HuH-7 (cell line): ENCODE measurements around the gene GALNT14.

Source experiments
- DNase-seq: peaks from one replicate; pipeline ENCODE4 v3.0.0; 2011; ENCODE audit warnings: low spot score

Gene GALNT14

DNA sequence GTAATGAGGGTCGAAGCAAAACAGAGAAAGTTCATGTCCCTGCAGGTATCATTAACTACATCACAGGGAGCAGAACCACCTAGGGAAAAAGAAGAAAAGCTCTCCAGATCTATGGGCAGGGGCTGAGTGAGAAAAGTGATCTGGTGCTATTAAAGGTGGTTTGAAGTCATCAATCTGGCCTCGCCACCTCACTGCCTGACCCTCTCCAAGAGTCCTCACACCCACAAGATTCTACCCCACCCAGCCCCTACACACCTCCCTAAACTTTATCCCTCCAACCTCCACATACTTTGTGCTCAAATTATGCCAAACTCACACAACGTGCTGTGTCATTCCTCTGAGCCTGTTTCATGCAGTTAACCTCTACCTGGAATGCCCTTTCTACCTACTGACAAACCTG lies 2.2 kb downstream of the GALNT14 start:
- DNase-seq = no peak

DNA sequence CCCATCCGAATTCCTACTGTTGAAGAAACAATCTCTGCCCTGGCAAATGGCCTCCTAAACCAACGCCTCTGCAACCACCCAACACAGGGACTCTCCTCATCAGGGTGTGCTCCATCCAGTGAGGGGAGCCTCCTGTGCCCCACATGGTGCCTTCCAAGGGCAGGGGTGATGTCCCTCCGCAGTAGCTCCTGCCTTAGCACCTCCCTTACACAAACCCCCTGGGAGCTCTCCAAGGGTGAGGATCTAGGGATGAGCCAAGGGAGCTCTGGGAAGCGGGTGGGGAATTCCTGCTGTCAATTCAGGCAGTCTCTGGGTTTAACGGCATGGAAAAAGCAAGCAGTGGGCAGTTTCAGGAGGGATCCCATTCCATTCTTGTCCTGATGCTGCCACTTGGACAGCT lies 3.8 kb downstream of the GALNT14 start:
- DNase-seq = no peak

DNA sequence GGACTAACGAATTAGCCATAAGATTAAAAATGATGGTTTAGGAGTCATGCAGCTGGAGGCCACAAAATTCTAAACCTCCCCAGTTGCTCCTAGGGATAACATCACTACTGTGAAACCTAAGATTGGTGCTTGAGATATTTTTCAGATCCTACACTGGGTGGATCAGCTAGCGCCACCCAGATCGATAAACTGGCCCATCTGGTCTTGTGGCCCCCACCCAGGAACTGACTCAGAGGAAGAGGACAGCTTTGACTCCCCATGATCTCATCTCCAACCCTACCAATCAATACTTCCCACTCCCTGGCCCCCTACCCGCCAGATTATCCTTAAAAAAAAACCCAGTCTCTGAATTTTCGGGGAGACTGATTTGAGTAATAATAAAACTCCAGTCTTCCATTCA lies 5.5 kb downstream of the GALNT14 start:
- no peak for DNase-seq

DNA sequence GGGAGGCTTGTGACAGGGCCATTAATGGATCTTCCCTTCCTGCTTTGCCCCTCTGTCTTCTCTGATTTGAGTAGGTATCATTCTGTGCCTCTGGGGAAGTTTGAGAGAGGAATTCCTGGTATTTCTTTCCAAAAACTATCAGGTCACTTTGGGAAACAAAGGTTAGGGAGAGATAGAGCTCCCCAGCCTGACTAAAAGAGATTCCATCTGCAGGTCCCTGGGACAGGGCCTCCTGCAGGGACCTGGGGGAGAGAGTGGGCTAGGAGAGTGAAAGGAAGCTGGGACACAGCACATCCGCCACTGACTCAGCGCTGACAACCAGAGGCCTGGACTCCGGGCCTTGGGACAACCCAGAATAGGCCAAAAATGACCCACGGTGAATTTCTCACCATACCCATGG lies 6.4 kb downstream of the GALNT14 start:
- no peak for DNase-seq

DNA sequence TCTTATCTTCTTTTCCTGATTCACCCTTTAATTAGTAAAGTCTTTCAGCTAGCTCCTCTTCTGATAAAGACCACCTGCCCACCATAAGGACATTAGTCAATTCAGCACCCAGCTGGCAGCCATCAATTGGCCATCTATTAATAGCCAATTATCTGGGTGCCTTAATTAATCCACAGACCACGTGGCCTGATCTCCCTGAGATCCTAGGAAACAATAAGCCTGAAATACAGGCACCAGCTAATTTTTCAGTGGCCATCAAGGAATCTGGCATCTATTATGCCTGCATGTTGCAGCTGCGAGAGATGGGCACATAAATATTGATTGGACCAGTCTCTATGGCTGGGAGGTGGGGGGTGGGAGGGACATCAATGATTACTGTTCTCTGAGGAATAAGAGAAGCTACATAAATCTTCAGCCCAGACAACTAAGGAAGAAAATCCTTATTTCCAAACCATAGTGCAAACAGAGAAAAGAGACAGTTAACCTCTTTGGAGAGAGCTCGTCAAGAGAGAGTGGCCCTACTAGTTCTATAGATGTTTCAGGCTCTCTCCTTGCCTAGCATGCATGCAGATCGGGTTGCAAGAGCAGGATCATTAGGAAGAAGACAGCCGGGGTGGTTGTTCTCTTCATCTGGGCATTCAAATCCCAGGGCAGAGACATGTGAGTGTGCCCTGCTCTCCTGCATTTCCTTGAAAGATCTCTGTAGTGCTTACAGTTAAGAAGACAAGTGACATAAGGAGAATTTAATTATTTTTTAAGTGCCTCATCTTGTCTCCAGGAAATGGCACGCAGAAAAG lies 8.7 kb downstream of the GALNT14 start:
- no peak for DNase-seq

DNA sequence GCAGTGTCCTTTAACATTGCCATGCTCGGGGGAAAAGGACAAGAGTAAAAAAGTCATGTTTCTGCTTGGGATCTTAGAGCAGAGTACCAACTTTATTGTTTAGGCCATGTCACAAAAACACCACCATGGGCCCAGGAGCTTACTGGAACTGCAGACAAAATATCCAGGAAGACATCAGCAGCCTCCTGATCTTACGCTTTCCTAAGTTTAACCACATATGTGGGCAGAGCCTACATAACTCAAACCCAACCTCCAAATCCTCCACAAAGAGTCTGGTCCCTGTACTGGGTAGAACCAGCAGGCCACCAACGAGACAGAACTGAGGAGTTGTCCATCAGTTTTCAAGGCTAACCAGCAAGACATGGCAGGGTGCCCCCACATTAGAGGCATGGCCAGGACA lies 10.3 kb downstream of the GALNT14 start:
- DNase-seq = no peak

DNA sequence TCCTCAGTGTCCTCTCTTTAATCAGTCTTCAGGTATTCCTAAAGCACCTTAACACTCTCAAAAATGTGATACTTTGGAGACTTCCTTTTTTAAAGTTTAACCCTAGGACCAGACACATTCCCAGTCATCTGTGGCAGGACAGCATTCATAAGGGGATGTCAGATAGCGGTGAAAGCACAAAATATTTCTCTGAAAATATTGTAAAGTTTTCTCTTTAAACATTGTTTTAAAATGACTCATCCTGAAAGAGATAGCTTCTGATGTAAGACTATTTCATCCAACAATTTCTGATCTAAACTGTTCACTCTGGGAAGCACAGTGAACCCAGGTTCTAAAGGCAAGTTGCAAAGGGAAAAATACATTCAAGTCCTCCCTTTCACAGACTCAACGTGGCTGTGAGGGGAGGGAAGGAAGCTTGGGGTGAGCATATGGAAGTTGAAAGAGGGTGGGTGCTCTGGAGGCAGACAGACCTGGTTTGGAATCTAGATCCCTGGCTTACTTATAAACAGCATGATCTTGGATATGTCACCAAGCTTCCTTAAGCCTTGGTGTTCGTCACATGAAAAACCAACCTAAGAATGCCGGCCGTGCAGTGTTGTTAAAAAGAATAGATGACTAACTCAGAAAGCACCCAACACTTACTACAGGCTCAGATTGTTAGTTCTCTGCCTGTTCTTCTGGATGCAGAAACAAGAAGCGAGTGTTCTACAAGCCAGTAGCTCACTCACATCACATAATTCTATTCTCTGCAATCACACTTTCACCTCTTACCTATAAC lies 12.1 kb downstream of the GALNT14 start:
- no peak for DNase-seq

DNA sequence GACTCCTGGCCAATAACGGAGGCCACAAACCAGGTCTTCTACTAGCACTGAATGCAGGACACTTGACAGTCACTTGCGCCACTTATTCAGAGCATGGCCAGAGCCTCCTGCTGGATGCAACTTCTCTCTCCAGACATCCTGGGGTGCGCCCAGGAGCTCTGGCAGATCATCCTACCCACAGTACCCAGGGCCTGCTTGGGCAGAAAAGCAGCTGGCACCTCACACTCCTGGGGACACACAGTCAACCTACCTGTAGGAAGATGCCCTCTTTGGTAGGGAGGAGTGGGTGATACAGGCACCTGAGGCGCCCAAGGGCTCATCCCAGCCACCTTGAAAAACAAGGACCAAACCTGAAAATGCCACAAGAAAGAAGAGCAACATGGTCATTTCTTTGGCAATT lies 13.3 kb downstream of the GALNT14 start:
- no peak for DNase-seq

DNA sequence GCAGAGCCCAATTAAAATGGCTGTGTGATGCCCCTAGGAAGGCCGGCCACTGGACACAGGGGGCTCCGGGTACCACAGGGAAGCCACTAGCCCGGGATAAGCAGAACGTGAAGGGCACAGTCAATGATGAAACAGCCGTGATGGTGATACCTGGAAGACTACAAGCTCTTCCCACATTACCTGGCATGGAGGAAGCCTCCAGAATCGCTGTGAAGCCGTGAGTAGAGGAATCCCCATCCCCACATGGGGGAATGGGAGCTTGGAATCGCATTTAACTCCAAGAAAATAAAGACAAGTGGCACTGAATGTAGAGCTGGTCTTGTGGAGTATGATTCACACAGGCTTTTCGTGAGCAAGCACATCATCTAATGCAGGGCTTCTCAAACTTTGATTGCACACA lies 16.1 kb downstream of the GALNT14 start:
- no peak for DNase-seq

DNA sequence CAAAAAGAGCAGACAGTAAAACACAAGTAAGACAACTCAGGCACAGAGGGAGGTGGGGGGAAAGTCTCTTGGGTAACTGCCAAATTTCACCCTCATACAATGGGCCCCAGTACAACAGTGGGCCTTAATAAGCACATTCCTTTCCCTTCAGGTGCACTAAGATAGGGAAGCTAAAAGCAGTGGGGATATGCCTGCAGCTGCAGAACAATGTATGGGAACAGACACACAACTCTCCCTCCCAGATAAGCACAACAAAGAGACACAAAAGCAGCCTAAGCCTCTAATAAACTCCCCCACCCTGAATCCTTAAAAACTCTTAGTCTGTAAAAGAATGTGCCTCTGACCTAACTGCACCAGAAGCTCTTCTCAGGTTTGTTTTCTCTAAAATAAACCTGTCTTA lies 24.5 kb downstream of the GALNT14 start:
- DNase-seq = no peak

DNA sequence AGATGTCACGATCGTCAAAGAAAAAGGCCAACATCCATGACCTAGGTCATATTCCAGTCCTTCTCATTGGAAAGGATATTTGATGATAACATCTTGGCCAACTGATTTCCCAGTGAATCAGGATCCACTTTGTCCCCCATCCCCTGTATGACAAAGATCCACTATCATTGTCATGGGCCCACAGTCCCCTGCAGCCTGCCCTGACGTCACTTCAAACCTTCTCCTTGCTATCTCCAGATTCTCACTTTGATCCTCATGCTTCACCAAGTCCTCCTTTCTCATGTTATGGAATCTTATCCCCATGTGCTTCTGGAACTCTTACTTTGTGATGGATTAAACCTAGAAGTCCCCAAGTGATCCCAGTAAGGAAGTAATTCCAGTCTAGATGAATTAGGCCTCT lies 25.7 kb downstream of the GALNT14 start:
- no peak for DNase-seq

DNA sequence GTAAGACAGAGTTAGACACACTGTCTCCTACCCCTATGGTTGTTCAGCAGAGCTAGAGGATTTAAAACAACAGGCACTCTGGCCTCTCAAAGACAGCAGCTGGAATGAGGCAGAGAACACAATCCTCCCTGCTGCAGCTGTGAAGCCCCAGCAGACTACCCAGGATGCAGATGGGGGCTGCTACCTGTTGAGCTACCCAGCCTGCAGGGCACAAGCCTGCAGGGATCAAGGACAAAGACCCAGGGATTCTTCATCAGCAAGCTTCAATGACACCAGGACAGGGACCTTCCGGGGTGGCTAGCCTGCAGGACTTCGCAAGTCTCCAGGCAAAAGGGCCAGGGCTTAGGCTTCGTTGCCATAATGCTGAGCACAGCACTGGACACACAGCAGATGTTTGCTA lies 27.2 kb downstream of the GALNT14 start:
- no peak for DNase-seq

DNA sequence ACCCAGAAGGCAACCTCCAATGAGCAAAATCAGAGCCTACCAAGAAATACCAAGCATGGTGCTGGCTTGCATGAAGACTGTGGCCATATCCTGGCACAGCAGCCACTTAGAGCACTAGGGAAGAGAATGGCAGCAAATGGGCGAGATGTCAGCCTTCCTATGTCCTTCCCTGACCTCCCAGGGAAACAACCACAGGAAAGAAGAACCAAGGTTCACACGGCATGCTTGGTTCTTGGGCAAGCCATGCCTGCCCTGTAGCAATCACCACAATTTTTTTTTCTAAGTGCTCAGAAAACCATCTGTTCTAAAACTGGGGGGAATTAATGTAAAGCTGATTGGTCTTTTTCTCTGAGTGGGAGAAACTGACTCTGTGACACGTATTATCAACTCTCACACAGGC lies 27.8 kb downstream of the GALNT14 start:
- no peak for DNase-seq

DNA sequence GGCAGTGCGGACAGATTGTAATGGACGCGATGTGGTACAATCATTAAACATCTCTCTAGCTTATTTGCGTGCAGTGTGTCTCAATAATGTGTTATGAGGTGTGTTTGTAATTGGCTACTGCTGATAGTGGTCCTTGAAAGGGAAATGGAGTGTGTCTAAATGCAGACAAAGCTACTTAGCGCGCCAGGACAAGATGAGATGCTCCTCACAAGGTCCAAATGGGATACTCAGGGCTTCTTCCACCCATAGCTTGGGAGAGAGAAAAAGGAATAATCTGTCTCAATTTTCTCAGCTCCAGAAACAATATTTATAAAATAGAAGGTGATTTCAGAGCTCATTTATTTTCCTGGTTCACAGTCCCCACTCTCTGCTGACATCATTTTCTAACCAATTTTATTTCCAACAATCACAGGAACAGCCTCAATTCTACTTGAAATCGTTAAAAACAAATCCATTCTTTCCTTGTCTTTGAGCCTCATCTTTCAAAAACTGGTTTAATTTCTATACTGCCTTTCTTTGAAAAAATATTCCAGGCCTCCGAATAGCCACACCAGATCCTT lies 28.5 kb downstream of the GALNT14 start:
- DNase-seq = no peak

DNA sequence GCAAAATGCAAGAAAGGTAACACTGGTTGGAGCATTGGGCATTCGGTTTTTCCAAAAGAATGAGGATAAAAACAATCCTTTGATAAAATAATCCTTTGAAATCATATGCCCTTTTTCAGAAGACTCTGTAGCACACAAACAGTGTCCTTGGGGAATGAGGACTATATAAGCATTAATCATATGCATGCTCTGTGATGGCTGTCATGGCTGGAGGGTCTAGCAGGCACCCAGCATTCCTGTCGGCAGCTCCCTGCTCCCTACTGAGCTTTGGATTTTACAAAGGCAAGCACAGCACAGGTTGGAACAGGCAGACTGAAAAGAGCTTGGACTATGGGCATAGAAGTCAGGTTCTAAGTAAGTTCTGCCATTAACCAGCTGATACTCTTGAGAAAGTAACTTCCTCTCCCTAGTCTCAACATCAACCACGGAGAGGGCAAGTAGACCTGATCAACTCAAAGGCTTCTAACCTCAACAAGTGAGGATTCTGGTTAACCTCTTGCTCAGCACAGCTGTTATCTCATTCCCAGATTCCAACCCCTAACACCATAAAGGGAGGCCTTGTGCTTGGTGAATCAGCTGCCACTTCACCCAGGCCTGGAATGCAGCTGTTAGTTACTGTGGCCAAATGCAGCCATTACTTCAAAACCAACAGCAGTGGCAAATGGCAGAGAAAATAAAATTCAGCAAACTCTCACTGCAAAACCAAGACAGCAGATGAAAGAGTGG lies 29.5 kb downstream of the GALNT14 start:
- DNase-seq = no peak

DNA sequence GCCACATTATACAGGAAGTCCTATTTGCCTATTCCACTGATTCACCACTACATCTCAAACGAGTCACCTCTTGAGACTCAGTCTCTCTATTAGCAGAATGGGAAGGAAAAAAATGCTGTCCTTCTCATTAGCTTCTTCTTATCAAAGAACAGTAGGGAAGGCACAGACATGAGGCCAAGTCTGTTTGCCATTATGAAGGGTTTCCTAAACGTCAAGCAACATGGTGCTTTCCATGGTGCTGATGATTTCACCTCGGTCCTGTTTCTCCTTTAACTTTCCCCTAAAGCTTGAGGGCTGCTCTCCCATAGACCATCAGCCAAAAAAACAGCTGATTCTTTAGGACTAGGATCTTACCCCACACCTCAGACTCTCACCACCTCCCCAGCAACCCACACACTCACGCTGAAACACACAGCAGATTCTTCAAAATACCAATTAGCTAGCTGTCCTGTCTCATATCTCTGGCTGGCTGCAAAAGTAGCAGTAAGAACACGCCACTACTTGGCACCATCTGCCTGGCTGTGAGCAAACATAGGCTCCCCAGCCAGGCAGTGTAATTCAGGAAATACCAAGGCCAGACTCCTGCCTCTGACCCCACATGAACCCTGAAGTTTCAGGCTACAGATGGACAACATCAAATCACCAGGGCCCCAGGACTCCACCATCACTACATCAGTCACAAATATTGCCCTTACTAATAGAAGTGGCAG lies 30.5 kb downstream of the GALNT14 start:
- no peak for DNase-seq

DNA sequence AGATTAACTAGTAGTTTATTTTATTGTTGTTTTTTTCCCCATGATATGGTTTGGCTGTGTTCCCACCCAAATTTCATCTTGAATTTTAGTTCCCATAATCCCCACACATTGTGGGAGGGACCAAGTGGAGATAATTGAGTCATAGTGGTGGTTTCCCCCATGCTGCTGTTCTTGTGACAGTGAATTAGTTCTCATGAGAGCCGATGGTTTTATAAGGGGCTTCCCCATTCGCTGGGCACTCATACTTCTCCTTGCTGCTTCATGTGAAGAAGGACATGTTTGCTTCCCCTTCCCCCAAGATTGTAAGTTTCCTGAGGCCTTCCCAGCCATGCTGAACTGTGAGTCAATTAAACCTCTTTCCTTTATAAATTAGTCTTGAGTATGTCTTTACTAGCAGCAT lies 36.5 kb downstream of the GALNT14 start:
- DNase-seq = no peak

DNA sequence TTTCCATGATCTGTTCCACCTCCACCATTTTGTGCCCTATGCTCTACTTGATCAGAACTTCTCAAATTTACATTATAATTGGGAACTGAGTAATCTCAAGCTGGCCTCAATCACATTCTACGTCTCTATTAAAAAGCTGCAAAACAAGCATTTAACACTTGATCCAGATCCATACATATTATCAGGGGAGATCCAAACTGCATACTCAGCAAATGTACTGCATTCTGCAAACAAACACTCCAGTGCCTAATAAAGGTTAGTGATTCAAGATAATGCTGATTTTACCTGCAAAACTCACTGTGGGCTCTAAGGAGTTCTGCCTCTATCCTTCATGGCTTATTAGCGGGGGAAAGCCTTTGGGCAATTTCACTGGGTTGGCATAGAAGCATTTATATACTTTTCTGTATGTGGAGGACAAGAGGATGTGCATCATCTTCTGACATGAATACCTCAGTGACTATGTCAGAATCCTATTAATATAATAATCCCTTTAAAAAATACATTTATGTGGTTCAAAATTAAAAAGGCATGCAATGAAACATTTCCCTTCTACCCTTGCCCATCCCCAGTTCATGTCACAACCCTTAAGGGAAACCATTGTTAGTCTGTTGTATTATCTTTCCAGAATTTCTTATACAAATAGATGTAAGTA lies 40.2 kb downstream of the GALNT14 start:
- no peak for DNase-seq

DNA sequence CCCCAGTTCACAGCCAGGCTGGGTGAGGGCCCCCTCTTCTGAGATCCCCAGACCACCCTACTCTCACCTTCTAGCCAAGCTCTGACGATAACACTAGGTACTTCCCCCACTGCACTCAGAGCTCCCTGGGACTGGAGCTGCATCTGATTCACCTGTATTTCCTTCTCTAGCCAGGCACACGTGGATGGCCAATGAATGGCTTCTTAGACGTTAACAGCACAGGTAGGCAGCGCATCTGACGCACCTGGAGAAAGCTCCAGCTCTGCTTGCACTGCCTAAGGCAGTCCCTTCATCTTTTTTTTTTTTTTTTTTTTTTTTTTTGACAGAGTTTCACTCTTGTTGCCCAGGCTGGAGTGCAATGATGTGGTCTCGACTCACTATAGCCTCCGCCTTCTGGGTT lies 48.1 kb downstream of the GALNT14 start:
- no peak for DNase-seq

DNA sequence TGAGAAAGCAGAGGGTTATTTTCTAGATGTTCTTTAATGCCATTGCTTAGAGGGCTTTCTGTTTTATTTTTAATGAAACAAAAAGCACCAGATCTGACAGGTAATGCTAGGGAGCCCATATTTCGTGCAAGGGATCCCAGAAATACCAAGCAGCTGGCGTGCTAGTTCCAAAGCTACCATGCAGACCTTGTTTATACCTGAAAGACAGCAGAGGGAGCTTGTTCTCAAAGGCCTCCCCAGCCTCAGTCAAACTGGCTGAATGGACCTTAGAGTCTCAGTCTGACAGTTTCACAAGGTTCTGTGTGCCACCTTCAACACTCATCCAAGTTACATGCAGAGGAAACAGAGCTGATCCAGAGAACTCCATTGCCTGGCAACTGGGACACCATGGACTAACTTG lies 48.6 kb downstream of the GALNT14 start:
- no peak for DNase-seq

DNA sequence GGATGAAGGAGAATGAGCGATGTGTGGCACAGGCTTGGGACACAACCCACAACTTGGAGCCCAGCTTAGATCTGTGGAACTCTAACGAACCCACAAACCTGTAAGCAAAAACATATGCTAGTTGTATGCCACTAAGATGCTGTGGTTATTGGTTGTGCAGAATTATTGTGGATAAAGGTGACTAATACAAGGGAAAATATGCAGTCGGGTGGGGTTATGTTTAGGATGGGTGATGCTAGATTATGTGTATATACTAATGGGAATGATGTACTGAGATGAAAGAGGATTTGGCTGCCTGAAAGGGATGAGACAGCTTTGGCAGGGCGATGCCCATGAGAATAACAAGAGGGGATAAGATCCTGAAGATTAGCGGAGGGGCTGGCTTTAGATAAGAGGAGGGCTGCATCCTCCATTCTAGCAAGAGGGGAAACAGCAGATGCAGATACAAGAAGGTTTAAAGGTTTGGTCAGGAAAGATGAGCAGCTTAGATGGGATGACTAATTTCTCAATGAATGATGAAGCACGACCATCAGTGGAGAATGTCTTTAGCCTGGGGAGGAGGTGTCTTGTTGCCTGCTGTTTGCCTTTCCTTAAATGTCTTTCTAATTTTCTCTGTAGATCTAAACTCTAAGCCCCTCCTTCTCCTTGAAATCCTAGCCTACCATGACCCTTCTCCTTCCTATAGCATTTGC lies 49.6 kb downstream of the GALNT14 start:
- no peak for DNase-seq
